ENCODE data around the gene ZNF195.
"Not testable (repeated sequence)": the region's sequence is repeated elsewhere in the genome, so short reads cannot be mapped to it uniquely, and the experiment has no call there.

DNA sequence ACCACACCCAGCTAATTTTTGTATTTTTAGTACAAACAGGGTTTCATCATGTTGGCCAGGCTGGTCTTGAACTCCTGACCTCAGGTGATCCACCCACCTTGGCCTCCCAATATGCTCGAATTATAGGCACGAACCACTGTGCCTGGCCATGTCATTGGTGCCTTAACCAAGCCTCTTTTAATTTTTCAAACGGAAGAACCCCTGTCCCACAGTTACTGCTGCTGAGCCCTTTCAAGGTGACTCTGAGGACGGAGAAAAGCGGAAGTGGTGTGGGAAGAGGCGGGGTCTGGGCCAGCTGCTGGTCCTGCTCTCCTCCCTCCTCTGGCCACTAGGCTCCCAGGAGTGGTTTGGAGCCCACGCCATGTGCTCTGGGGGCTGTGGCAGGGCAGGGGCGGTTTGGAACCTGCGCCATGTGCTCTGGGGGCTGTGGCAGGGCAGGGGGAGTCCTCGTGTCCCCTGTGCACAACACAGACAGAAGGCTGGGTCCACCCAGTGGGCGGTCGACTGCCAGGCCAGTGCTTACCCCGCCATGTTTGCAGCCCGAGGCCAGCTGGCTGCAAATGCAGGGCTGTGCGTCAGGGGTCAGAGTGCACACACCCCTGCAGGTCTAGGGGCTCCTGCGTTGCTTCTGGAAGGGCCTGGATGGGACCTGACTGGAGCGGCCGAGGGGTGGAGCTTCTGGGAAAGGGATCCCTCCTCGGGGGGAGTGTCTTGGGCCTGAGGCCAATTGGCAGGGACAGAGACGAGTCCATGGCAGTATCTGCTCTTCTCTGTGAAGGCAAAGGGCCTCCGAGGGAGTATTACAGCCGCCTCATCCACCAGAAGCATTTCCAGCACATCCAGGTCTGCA, 25.4 kb upstream of the ZNF195 start:
- TF ChIP-seq, protein P1, sequence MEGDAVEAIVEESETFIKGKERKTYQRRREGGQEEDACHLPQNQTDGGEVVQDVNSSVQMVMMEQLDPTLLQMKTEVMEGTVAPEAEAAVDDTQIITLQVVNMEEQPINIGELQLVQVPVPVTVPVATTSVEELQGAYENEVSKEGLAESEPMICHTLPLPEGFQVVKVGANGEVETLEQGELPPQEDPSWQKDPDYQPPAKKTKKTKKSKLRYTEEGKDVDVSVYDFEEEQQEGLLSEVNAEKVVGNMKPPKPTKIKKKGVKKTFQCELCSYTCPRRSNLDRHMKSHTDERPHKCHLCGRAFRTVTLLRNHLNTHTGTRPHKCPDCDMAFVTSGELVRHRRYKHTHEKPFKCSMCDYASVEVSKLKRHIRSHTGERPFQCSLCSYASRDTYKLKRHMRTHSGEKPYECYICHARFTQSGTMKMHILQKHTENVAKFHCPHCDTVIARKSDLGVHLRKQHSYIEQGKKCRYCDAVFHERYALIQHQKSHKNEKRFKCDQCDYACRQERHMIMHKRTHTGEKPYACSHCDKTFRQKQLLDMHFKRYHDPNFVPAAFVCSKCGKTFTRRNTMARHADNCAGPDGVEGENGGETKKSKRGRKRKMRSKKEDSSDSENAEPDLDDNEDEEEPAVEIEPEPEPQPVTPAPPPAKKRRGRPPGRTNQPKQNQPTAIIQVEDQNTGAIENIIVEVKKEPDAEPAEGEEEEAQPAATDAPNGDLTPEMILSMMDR (conservative IDR thresholded peaks at IDR 0.05) = not testable (repeated sequence)
- not testable (repeated sequence) for TF ChIP-seq EZH2 (IDR thresholded peaks at IDR 0.05; ENCODE audit: low read depth)

Measured in PC-9 (cell line).